ENCODE data around the gene OR52N2. TPM values are rescaled to one million over a fixed set of nuclear protein-coding genes. Genes with fewer than 3 reads are reported as not detected.

OR52N2 gene
- total and polyA plus RNA-seq, 5 donors, result not detected

Other genes starting within 250 kb of the OR52N2 start
- gene OR52B6, start 228.0 kb upstream of the OR52N2 start, total RNA-seq, result not detected
- not detected for gene OR52B6, start 228.0 kb upstream of the OR52N2 start, polyA plus RNA-seq
- gene TRIM6, start 212.3 kb upstream of the OR52N2 start, total RNA-seq, result 1 to 10 TPM in 3 of 4 donors, under 1 TPM in 1; 0.81 to 2.4 (median 2.0) TPM
- 1.1 TPM for gene TRIM6, start 212.3 kb upstream of the OR52N2 start, polyA plus RNA-seq
- 1 to 10 TPM; 2.5 to 3.5 (median 2.9) TPM for gene TRIM34, start 183.9 kb upstream of the OR52N2 start, total RNA-seq
- 1.8 TPM for gene TRIM34, start 183.9 kb upstream of the OR52N2 start, polyA plus RNA-seq
- gene TRIM5, start 123.8 kb upstream of the OR52N2 start, total RNA-seq, result 10 to 100 TPM in 2 of 4 donors, 1 to 10 TPM in 2; 7.9 to 11.7 (median 9.6) TPM
- 6.3 TPM for gene TRIM5, start 123.8 kb upstream of the OR52N2 start, polyA plus RNA-seq
- 10 to 100 TPM; 23.1 to 24.2 (median 24.1) TPM for gene TRIM22, start 119.1 kb upstream of the OR52N2 start, total RNA-seq
- 14.4 TPM for gene TRIM22, start 119.1 kb upstream of the OR52N2 start, polyA plus RNA-seq
- not detected for gene OR56B1, start 72.5 kb upstream of the OR52N2 start, total RNA-seq
- not detected for gene OR56B1, start 72.5 kb upstream of the OR52N2 start, polyA plus RNA-seq
- gene OR52N4, start 54.7 kb upstream of the OR52N2 start, total RNA-seq, result not detected
- gene OR52N4, start 54.7 kb upstream of the OR52N2 start, polyA plus RNA-seq, result not detected
- gene OR52N5, start 25.6 kb upstream of the OR52N2 start, total RNA-seq, result not detected
- gene OR52N5, start 25.6 kb upstream of the OR52N2 start, polyA plus RNA-seq, result not detected
- not detected for gene OR52N1, start 17.7 kb upstream of the OR52N2 start, total RNA-seq
- gene OR52N1, start 17.7 kb upstream of the OR52N2 start, polyA plus RNA-seq, result not detected
- not detected for gene OR52E6, start 33.0 kb downstream of the OR52N2 start, total RNA-seq
- gene OR52E6, start 33.0 kb downstream of the OR52N2 start, polyA plus RNA-seq, result not detected
- not detected for gene OR52E8, start 48.8 kb downstream of the OR52N2 start, total RNA-seq
- gene OR52E8, start 48.8 kb downstream of the OR52N2 start, polyA plus RNA-seq, result not detected
- not detected for gene OR52E4, start 71.7 kb downstream of the OR52N2 start, total RNA-seq
- gene OR52E4, start 71.7 kb downstream of the OR52N2 start, polyA plus RNA-seq, result not detected
- not detected for gene OR52E5, start 84.3 kb downstream of the OR52N2 start, total RNA-seq
- gene OR52E5, start 84.3 kb downstream of the OR52N2 start, polyA plus RNA-seq, result not detected
- gene OR56A3, start 133.3 kb downstream of the OR52N2 start, total RNA-seq, result not detected
- gene OR56A3, start 133.3 kb downstream of the OR52N2 start, polyA plus RNA-seq, result not detected
- not detected for gene OR56A5, start 159.6 kb downstream of the OR52N2 start, total RNA-seq
- gene OR56A5, start 159.6 kb downstream of the OR52N2 start, polyA plus RNA-seq, result not detected
- not detected for gene OR52L1, start 178.1 kb downstream of the OR52N2 start, total RNA-seq
- not detected for gene OR52L1, start 178.1 kb downstream of the OR52N2 start, polyA plus RNA-seq
- not detected for gene OR56A4, start 198.0 kb downstream of the OR52N2 start, total RNA-seq
- gene OR56A4, start 198.0 kb downstream of the OR52N2 start, polyA plus RNA-seq, result not detected
- gene OR56A1, start 221.8 kb downstream of the OR52N2 start, total RNA-seq, result not detected
- gene OR56A1, start 221.8 kb downstream of the OR52N2 start, polyA plus RNA-seq, result not detected